ENCODE measurements around the gene CANT1.
"Not testable (repeated sequence)": the region's sequence is repeated elsewhere in the genome, so short reads cannot be mapped to it uniquely, and the experiment has no call there.

Gene CANT1

DNA sequence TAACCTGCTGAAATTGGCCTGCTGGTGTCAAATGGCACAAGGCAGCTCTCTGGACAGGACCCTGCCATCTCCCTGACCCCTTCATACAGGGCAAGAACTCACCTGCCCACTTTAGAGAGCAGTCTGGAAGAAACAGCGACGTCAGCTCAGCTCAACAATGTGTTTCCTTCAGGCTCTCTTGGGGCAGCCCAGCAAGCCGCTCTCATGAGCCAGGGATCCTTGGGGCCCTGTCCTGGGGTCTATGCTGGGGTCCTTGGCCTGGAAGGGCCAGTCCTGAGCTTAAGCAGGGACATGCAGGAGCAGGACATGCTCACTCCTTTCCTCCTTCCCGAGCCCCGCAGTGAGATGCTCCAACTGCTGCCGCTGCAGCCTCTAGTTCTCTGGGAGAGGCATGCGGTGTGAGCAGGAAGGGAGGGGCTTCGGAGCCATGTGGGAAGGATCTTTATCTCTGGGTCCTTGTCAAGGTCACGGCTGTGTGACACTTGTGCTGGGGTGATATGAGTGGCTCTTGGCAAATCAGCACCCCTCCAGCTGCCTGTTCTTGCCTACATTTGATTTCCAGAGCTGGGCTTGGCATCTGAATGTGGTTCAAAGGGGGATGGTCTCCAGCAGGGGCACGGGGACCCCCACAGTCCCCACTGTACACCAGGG lies 17.8 kb upstream of the CANT1 start:
- DNase-seq: no peak

DNA sequence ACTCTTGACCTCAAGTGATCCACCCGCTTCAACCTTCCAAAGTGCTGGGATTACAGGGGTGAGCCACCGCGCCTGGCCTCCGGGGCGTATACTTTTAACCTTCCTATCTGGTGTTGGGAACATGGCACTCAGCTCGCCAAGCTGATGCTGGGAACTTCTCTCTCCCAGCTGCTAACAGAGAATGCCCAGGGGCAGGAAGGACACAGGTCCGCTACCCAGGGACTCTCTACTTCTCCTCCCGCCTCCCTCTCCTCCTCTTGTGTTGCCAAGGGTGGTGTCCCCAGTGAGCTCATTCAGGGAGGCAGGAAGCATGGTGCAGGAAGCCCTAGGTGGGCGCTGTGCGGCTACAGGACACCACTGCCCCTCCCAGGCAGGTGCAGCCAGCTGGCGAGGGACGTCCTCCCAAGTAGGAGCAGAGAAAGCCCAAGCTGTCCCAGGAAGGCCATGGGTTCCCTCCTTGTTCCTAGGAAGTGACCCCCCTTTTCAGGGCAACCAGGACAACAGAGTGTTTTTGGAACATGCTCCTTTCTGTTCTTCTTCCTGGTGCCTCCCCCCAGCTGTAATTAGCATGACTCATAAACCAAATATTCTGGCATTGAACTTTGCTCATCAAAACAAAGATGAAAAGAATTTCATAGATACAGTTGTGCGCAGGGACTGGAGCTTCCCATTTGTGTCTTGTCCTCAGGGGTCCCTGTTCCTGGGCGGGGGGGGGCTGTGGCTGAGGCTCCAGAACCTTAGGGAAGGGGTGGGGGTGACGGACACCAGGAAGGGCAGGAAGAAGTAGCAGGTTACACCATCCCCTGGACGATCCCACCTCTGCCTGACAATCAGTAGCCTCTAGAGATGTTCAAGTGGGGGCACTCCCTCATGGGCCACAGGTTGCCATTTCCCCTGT lies 17.1 kb upstream of the CANT1 start:
- no peak for DNase-seq

DNA sequence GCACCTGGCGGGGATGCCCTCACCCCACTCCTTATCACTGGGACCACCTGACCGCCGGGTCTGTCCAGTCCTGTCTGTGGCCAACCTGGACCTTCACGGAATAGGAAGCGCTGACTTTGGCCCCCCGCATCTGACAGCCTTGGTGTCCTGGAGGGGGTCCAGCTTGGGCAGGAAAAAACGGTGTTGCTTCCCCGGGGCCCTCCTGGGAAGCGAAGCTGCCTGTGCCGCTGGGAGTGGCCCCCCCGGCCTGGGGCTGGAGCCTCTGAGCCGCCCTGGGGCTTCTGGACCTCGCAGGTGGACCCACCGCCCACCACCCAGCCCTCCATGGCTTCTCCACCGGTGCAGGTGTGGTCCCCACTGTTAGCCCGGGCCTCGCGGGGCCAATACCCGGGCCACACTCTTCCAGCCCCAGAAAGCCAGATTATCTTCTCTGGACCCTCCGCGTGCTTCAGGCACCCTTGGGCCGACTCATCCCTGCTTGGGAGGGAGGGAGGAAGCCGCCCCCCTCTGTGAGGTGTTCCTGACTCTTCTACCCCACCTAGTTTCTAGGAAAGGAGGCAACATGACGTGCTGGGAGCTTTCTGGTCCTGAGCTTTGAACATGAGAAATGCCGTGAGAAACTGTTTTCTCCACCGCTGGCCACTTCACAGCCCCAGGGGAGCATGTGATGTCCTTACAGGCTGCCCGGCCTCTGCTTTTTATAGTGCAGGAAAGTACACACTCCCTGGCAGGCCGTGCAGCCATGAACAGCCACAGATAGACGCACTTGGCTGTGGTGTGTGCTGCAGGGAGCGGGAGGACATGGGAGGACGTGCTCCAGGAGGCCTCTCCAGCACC lies 15.6 kb upstream of the CANT1 start:
- DNase-seq: no peak

DNA sequence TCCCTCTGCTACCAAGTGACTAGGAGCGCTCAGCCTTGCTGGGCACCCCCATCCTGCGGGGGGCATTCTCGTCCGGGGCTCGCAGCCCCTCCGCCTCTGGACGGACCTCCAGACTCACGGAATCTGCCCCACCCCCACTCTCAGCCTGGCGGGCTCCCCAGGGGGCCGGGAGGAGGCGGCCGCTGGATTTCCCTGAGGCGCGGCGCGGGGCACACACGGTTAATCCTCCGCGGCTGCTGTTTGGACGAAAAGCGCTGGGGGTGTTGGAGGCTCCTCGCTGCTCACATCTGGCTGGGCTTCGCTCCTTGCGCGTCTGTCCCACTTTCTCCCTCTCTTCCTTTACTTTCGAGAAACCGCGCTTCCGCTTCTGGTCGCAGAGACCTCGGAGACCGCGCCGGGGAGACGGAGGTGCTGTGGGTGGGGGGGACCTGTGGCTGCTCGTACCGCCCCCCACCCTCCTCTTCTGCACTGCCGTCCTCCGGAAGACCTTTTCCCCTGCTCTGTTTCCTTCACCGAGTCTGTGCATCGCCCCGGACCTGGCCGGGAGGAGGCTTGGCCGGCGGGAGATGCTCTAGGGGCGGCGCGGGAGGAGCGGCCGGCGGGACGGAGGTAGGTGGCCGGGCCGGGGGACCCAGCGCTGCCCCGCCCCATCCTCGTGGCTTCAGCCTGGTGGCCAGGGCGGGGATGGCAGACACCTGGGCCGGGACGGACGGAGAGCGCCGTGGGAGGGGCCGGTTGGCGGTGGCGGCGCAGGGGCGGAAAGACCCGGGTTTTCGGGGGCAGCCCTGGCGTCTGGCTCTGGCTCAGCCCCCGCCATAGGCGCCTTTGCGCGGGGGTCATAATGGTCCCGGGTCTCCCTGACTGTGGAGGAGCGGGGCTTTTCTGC lies 14.6 kb upstream of the CANT1 start, which contains the start of gene C1QTNF1:
Gene C1QTNF1, plus strand, starts transcription at position 284 of the 886 bp plus-strand sequence. CDS start 19,800 bp downstream, outside the sequence.
- no peak for DNase-seq

DNA sequence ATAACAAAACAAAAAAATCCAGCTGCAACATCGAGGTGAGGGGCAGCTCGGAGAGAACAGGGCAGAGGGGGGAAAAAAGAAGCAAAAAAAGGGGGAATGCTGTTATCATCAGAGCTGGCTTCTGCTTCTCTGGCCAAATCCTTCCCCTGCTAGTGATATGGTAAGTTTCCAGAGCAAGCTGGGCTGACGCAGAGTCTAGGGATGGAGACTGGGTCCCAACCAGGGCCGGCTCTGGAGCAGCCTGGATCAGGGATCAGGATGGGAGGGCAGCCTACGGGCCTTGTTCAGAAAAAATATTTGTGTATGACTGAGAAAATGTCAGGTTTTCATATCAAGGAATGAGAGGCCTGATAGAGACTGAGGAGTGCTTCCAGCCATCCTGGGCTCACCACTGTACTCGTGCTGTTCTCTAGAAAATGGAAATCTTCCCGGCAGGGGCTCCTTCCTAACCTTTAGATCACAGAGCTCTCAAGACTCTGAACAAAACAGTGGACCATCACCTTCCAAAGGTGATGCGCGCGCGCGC lies 13.7 kb upstream of the CANT1 start:
- DNase-seq: no peak

DNA sequence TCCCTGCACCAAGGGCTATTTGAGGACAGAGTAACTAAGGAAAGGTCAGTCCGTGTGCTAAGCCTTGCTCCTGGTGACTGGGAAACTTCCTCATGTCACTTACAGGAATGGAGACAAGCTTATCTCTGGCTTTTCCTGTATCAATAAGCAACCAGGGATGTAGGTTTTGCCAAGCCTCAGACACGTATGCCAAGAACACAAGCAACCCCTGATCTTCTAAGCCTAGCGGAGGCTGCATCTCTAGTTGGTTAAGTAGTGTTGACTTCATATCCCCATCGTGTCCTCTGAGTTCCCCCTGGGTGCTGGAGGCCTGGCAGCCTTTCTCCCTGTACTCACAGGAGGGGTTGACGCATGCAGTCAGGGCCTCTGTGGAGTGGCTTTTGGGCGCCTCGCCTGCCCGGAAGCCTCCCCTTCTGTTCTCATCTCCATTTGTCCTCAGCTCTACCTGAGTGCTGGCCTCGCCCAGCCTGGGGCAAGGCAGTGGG lies 13.0 kb upstream of the CANT1 start:
- no peak for DNase-seq

DNA sequence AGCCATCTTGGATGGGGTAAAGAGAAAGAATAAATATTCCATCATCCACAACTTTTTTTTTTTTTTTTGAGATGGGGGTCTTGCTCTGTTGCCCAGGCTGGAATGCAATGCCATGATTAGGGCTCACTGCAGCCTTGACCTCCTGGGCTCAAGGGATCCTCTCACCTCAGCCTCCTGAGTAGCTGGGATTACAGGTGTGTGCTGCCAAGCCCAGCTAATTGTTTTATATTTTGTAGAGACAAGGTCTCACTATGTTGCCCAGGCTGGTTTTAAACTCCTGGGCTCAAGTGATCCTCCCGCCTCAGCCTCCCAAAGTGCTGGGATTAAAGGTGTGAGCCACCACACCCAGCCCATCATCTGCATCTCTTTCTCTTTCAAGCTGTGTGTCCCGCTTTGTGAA lies 12.4 kb upstream of the CANT1 start:
- DNase-seq: not testable (repeated sequence)

DNA sequence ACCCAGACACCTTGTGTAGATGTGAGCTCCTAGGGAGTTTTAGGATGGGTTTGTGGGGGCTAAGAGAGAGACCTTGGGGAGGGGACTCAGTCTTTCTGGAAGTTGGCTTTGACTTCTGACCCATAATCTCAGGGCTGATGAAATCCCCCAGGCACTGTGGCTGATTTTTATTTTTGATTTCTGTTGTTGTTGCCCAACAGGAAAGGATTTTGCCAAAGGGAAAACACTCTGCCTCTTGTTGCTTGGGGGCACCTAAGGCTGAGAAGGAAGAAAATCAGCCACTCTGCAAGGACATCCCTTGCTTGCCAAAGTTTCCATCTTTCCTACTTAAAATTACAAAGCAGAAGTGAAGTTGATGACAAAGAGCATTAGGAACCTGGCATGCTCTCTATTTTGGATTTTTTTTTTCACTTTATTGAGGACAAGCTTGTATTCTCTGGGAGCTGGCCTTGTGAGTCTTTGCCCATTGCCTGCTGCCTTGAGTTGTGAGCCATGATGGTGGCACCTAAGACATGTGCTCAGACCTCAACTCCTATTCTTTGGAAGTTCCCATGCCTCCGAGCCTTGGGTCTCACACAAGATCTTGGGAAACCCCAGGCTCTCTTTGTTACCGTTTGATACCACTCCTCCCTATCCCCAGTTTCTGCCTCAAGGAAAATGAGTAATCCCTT lies 11.2 kb upstream of the CANT1 start:
- DNase-seq: no peak

DNA sequence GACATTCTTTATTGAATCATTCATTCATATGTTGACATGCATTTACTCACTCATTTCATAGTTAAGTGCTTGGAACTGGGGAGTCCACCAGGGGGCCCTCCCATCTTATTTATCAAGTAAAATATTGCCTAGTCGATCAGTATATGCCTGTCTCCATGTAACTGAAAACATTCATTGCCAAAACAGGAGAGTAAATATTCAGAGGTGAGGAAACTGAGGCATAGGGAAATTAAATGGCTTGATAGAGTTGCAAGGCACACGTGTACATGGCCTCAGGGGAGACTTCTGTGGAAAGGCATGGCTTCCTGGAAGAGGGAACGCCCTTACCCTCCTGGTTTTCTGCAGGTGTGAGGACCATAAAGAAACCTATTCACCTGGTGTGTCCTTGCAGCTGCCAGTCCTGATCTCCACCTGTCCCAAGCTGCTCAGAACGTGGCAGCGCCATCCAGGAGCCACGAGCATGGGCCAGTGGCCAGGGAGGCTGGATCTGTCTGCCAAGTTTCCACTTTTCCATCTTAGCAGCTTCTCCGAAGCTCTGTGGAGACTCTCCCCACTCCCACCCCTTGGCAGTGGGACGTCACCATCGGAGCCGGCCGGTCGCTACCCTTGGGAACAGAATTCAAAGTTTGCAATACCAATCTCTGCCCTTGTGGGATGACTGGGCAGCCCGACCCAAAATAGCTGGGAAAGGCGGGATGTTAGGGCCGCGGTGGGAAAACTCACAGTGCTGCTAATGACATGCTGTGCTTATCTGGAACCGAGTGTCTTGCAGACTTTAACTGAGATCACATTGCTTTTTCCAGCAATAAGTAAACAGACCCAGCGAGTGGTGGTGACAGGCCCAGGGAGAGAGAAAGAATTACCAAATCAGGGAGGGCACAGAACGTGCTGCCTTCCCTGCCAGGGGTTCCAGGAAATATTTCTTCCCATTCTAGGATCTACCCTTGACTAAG lies 10.3 kb upstream of the CANT1 start:
- DNase-seq: peak in 1 of 2 donors; percentile 35

DNA sequence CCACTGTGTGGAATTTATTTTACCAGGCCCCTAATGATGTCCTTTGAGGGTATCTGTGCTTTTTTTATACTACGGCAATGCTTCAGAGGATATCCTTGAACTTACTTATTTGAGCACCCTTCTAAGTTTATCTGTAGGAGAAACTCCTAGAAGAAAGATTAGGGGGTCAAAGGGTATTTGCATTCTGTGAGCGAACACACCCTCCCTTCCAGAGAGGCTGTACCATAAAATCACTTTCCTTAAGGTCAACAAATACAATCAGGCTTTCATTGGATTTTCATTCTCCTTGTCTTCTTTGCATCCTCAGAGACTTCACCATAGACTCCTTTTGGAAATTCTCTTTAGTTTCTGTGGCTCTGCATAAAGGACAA lies 9.7 kb upstream of the CANT1 start:
- no peak for DNase-seq

DNA sequence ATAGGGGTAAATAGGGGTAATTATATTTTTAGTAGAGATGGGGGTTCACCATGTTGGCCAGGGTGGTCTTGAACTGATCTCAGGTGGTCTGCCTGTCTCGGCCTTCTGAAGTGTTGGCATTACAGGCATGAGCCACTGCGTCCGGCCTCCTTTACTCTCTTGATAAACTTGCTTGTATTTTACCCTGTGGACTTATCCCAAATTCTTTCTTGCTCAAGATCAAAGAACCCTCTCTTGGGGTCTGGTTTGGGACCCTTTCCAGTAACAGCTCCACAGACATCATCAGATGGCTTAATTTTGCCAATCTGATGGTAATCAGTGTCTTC lies 8.8 kb upstream of the CANT1 start:
- no peak for DNase-seq

DNA sequence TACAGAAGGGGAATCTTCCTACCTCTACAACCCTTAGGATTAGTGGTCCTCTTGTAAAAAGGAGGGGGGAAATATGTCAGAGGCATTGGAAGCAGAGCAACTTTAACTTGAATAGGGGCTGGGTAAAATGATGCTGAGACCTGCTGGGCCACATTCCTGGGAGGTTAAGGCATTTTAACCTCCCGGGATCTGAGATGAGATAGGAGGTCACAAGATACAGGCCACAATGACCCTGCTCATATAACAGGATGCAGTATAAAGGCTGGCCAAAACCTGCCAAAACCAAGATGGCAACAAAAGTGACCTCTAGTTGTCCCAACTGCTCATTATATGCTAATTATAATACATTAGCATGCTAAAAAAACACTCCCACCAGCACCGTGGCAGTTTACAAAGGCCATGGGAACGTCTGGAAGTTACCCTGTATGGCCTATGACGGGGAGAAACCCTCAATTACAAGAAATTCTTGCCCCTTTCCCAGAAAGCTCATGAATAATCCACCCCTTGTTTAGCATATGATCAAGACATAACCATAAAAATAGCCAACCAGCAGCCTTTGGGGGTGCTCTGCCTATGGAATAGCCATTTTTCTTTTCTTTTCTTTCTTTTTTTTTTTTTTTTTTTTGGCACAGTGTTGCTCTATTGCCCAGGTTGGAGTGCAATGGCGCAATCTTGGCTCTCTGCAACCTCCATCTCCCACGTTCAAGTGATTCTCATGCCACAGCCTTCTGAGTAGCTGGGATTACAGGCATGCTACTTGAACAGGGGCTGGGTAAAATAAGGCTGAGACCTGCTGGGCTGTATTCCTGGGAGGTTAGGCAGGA lies 8.2 kb upstream of the CANT1 start:
- DNase-seq: no peak

DNA sequence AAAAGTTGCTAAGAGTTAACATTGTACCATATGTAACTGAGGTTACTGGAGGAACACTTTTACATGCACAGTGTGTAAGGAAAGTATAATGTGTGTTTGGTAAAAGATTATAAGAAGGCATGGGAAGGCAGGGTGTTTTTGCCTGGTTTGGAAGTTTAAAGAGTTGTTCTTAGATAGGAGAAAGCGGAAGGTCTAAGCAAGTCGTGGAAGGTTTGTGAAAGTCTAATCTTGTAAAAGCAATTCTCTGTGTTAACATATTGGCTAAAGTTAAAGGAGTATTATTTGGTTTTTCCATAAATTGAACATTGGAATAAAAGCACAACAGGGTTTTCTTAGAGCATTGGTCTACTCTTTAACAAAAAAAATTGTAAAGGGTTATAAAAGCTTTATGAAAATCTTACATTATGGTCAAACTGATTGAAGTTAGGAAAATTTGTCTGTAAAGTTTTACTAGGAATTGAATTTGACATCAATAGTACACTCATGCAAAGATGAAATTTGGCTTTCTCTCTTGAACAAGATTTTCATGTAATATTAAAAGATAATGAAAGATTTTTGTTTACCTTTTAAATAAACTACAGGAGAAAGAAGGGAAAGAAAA lies 4.7 kb upstream of the CANT1 start:
- no peak for DNase-seq

DNA sequence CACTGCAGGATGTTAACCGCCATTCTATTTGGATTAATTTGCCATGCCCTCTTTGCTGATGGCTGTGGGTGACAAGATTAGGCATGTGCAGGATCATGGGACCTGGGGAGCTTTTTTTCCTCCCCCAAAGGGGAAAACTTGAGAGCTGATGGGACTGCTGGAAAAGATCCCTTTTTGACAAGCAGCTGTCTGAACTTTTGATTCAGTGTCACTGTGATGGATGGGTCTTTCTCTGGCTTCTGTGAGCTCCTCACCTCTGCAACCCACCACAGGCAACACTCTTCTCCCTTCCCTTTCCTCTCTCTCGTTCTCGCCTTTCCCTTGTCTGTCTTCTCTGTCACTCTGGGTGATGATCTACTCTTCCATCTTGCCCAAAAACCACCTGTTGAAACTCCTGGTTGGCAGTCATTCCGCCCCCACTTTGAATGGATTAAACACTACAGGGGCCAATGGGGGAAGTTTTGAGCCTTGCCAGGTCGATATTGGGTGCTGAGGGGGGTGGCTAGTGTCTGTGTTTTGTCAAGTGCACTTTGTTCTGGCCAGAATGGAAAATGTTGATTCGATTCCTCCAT lies 3.1 kb upstream of the CANT1 start:
- DNase-seq: no peak

DNA sequence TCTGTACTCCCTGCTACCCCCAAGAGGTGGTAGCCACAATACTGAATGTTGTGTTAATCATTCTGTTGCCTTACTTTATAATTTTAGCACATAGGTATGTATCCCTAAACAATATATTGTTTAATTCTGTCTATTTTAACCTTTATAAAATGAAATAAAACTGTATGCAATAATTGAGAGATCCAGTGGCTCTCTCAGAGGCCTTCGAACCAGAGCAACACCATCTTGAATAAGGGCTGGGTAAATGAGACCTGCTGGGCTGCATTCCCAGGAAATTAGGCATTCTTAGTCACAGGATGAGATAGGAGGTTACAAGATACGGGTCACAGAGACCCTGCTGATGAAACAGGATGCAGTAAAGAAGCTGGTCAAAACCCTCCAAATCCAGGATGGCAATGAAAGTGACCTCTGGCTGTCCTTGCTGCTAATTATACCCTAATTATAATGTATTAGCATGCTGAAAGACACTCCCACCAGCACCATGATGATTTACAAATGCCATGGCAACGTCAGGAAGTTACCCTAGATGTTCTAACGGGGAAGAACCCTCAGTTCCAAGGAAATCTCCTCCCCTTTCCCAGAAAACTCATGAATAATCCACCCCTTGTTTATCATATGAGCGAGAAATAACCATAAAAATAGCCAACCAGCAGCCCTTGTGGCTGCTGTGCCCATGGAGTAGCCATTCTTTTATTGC lies 2.0 kb upstream of the CANT1 start:
- no peak for DNase-seq

DNA sequence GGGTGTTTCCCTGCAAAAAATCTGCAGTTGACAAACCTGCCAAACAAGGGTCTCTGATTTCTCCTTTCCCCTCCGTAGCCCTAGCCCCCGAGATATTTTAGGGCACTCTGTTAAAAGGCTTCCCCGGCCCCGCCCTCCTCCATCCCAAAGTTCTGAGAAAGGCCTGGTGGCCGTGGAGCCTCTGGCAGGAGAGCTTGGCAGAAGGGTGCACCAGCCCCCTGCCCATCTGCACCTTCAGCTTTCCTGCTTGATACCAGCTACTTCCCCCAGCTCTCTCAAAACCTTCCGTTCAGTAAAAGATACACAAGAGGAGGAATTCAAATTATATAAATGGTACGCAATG lies 711 bp upstream of the CANT1 start:
- no peak for DNase-seq

DNA sequence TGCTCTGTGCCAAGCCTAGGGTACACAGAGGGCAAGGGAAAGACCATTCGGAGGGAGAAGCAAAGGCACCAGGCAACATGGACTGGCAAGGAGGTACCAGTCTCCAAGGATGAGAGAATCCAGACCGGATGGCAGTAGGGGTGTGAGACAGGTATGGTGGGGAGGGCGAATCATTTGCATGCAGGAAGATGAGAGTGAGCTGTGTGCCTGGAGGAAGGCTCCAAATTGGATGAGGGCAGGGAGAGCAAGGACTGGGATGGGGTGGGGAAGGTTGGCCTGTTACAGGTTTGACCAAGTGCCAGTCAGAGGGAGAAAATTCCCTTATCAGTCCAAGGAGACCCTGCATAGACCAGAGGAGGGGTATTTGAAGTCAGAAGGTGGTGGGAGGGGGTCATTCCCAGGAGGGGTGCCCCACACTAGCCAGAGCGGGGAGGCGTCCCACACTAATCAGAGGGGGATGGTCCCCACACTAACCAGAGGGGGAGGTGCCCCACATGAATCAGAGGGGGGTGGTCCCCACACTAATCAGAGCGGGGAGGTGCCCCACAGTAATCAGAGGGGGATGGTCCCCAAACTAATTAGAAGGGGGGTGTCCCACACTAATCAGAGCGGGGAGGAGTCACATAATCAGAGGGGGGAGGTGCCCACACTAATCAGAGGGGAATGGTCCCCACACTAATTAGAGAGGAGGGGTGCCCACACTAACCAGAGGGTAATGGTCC lies 737 bp downstream of the CANT1 start:
- no peak for DNase-seq
